OCI-LY1 (cell line): ENCODE results near the gene IPO4.

Experiments used
- CTCF ChIP-seq: fragments of 200-600 bp; sonication (generic), shearing (Covaris generic); IDR thresholded peaks from 2 replicates; pipeline ENCODE4 v1.5.1; 2017; ENCODE audit warnings: mild to moderate bottlenecking, antibody characterized with exemption, low read length, moderate library complexity, mixed read lengths
- EZH2 ChIP-seq: fragments of 200-600 bp; sonication (generic), shearing (Covaris generic); IDR thresholded peaks from 2 replicates; pipeline ENCODE4 v1.8.0; 2017; ENCODE audit warnings: borderline replicate concordance, mixed run types, mild to moderate bottlenecking, antibody characterized with exemption, low read length, moderate library complexity, mixed read lengths

- TF ChIP-seq CTCF, result no peak
- TF ChIP-seq EZH2, result no peak
Measured at GRCh38 chr14:24228902-24229301, 40.3 kb upstream of the IPO4 start.
